ENCODE data around the gene DENND1B.

DNA sequence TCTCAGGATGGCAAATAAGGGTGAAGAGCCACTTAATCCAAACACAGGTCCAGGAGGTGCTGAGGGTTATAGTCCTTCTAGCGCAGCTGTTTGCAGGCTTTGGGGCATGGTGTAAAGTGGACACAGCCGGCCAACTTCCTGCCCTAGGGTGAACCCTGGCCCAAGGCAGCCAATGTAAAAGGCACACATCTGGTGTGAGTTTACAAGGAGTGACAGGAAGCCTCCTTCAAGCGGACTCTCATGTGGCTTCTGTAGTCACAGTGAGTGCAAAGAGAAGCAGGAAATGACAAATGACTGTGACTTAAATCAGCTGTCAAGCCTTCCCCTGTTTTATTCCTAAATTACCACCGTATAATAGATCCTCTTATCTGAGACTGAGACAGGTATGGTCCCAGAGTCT lies 294.2 kb downstream of the DENND1B start:
- TF ChIP-seq CTCF (conservative IDR thresholded peaks at IDR 0.05 in 1 of 2, IDR thresholded peaks at IDR 0.05 in 1 of 2; ENCODE audit: low read depth in 1 of 2, low read length in 2 of 2) (no peak), EZH2 (IDR thresholded peaks at IDR 0.05; ENCODE audit: low read length, missing control alignments) (no peak)

Measured in fibroblast of lung (primary cell).